ENCODE data around the gene RAPSN. TPM values are rescaled to one million over a fixed set of nuclear protein-coding genes. Genes with fewer than 3 reads are reported as not detected.

The RAPSN gene
- total and polyA plus RNA-seq, 5 donors, result 0.17 to 0.50 (median 0.37) TPM

GRCh38 chr11:47415091-47415854 lies 33.7 kb downstream of the RAPSN start:
- no peaks in the 10 kb centered on the region for H3K27me3 ChIP-seq (ENCODE audit: control insufficient read depth, insufficient read depth)
- ATAC-seq (peak; percentile 0 to 6), DNase-seq (no peak)
- intact Hi-C loops (cut with DNase I), result no loop called here
- H3K4me1 ChIP-seq (ENCODE audit: control insufficient read depth, insufficient read depth, low read length), result peaks cover 8% of the 10 kb centered on the region
- 83% methylated on average over 31 of the region's 31 CpGs for WGBS
- no peak overlapping the region for H3K4me3 ChIP-seq (ENCODE audit: low read length)
- H3K27ac ChIP-seq (ENCODE audit: low read length), result peak overlapping the region; percentile 71
- no peaks in the 10 kb centered on the region for H3K9me3 ChIP-seq (ENCODE audit: control insufficient read depth, low read length)

DNA sequence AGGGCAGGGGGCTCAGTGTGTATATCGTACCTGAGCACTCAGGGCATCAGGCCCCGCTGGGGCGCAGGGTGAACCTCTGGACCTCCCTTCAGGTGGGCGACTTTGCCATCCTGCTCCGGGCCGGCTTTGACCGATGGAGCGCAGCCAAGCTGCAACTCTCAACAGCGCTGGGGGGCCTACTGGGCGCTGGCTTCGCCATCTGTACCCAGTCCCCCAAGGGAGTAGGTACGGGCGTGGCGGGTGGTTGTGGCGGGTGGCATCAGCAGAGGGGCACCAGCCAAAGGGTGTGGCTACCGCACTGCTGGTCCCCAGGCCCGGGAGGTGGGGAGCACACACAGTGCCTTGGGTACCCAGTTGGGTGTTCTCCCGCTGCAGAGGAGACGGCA lies 34.3 kb downstream of the RAPSN start:
- Histone ChIP-seq H3K4me3 (ENCODE audit: low read length) (no peak overlapping the region), H3K4me1 (ENCODE audit: control insufficient read depth, insufficient read depth, low read length) (peaks cover 8% of the 10 kb centered on the region), H3K9me3 (ENCODE audit: control insufficient read depth, low read length) (no peaks in the 10 kb centered on the region), H3K27me3 (ENCODE audit: control insufficient read depth, insufficient read depth) (no peaks in the 10 kb centered on the region), H3K27ac (ENCODE audit: low read length) (no peak overlapping the region)
- DNase-seq (peak in 2 of 3 donors; percentile 61 to 71), ATAC-seq (no peak)
- intact Hi-C loops (cut with DNase I), result no loop called here
- WGBS, result 89% methylated on average over 19 of the region's 19 CpGs

- no peak overlapping the region for H3K27ac ChIP-seq (ENCODE audit: low read length)
- H3K9me3 ChIP-seq (ENCODE audit: control insufficient read depth, low read length), result no peaks in the 10 kb centered on the region
- ATAC-seq (no peak), DNase-seq (no peak)
- WGBS, result 69% methylated on average over 16 of the region's 16 CpGs
- H3K4me1 ChIP-seq (ENCODE audit: control insufficient read depth, insufficient read depth, low read length), result peaks cover 10% of the 10 kb centered on the region
- H3K27me3 ChIP-seq (ENCODE audit: control insufficient read depth, insufficient read depth), result no peaks in the 10 kb centered on the region
- intact Hi-C loops (cut with DNase I), result no loop called here
- no peak overlapping the region for H3K4me3 ChIP-seq (ENCODE audit: low read length)
These were observed 34.8 kb downstream of the RAPSN start for GRCh38 chr11:47413908-47414684.

- intact Hi-C loops (cut with DNase I), result no loop called here
- no peaks in the 10 kb centered on the region for H3K9me3 ChIP-seq (ENCODE audit: control insufficient read depth, low read length)
- peaks cover 10% of the 10 kb centered on the region for H3K4me1 ChIP-seq (ENCODE audit: control insufficient read depth, insufficient read depth, low read length)
- no peak overlapping the region for H3K27ac ChIP-seq (ENCODE audit: low read length)
- no peak overlapping the region for H3K4me3 ChIP-seq (ENCODE audit: low read length)
- ATAC-seq, result no peak
- H3K27me3 ChIP-seq (ENCODE audit: control insufficient read depth, insufficient read depth), result no peaks in the 10 kb centered on the region
- 94% methylated on average over 13 of the region's 13 CpGs for WGBS
- peak in 2 of 3 donors; percentile 41 to 59 for DNase-seq
These were observed 35.6 kb downstream of the RAPSN start for GRCh38 chr11:47413351-47413750.

DNA sequence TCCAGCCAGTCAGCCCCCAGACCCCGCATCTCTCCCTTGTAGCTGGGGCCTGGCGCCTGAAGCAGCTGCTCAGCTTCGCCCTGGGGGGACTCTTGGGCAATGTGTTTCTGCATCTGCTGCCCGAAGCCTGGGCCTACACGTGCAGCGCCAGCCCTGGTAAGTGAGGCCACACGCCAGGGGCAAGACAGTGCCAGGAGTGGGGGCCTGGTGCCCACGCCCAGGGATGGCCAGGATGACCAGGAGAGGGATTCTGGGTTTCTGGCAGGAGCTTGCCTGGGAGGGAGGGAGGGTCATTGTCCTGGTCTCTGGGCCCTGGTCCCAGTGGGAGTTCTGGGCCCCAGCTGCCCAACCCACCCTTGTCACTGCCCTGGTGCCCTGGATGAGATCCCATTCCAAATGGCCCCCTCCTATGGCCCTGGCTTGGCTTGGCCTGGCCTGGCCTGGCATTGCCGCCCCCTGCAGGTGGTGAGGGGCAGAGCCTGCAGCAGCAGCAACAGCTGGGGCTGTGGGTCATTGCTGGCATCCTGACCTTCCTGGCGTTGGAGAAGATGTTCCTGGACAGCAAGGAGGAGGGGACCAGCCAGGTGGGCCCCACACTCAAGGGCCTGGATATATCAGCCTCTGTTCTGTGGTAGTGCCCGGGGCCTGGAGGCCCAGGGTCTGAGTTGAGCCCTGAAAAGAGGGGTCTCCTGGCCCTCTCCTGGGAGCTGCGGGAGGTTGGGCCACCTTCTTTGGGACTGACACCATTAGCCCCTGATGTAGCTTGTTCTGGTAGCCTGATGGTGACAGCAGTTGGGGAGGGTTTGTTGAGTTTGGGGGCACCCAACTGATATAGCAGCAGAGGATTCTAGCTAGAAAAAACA lies 36.8 kb downstream of the RAPSN start:
- ATAC-seq (no peak), DNase-seq (peak in 2 of 3 donors; percentile 81 to 86)
- no peak overlapping the region for H3K4me3 ChIP-seq (ENCODE audit: low read length)
- H3K4me1 ChIP-seq (ENCODE audit: control insufficient read depth, insufficient read depth, low read length), result peaks cover 16% of the 10 kb centered on the region
- intact Hi-C loops (cut with DNase I), result no loop called here
- 76% methylated on average over 12 of the region's 12 CpGs for WGBS
- no peaks in the 10 kb centered on the region for H3K27me3 ChIP-seq (ENCODE audit: control insufficient read depth, insufficient read depth)
- H3K9me3 ChIP-seq (ENCODE audit: control insufficient read depth, low read length), result no peaks in the 10 kb centered on the region
- no peak overlapping the region for H3K27ac ChIP-seq (ENCODE audit: low read length)

DNA sequence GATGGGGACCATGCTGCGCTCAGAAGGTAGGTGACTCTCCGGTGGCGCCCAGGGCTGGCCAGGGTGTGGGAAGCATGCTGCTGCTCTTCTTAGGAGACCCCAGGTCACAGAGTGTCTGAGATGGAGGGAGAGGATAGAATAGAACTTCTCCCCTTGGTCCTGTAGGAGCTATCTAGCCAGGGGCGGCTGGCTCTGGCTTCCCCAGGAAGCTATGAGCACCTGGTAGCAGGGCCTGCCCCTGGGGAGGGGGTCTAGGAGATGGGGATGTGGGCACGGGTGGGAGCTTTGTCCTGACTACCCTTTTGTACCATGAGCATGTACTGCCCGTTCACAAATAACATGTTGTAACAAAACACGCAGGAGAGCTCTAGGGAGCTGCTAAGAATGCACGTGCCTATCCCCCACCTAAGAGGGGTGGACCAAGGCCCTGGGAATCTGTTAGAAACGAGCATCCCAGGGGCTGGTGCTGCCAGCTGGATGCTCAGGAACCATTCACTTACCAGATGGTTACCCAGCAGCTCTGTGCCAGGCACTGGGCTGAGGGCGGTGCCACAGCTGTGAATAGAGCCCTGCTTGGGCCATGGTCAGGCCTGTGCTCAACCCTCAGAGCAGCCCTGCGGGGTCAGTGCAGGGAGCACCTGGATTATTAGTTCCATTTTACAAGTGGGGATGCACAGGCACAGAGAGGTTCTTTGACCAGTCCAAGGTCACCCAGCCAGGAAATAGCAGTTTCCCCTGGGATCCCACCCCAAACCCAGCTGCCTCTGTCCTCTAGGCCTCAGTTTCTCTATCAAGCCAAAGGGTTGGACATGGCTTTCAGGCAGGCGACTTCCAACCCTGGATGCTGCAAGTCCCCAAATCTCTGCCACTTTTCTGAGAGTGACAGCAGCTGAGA lies 38.3 kb downstream of the RAPSN start:
- Histone ChIP-seq H3K27me3 (ENCODE audit: control insufficient read depth, insufficient read depth) (no peaks in the 10 kb centered on the region), H3K27ac (ENCODE audit: low read length) (no peak overlapping the region), H3K4me1 (ENCODE audit: control insufficient read depth, insufficient read depth, low read length) (peaks cover 8% of the 10 kb centered on the region), H3K9me3 (ENCODE audit: control insufficient read depth, low read length) (no peaks in the 10 kb centered on the region), H3K4me3 (ENCODE audit: low read length) (no peak overlapping the region)
- intact Hi-C loops (cut with DNase I), result no loop called here
- DNase-seq (no peak), ATAC-seq (no peak)
- 75% methylated on average over 12 of the region's 12 CpGs for WGBS

- intact Hi-C loops (cut with DNase I), result loop anchor here in 1 of 4 donors (5.0 kb wide), 1 partner anchor 37 kb away; no protein-coding TSS in a partner anchor
- ATAC-seq (no peak), DNase-seq (peak in 2 of 3 donors; percentile 67 to 68)
- H3K27me3 ChIP-seq (ENCODE audit: control insufficient read depth, insufficient read depth), result no peaks in the 10 kb centered on the region
- H3K9me3 ChIP-seq (ENCODE audit: control insufficient read depth, low read length), result no peaks in the 10 kb centered on the region
- peak overlapping the region; percentile 78 for H3K4me3 ChIP-seq (ENCODE audit: low read length)
- peak overlapping the region; percentile 85 for H3K27ac ChIP-seq (ENCODE audit: low read length)
- H3K4me1 ChIP-seq (ENCODE audit: control insufficient read depth, insufficient read depth, low read length), result peaks cover 8% of the 10 kb centered on the region
- 70% methylated on average over 31 of the region's 31 CpGs for WGBS
These were observed 39.2 kb downstream of the RAPSN start for GRCh38 chr11:47409440-47410369.

DNA sequence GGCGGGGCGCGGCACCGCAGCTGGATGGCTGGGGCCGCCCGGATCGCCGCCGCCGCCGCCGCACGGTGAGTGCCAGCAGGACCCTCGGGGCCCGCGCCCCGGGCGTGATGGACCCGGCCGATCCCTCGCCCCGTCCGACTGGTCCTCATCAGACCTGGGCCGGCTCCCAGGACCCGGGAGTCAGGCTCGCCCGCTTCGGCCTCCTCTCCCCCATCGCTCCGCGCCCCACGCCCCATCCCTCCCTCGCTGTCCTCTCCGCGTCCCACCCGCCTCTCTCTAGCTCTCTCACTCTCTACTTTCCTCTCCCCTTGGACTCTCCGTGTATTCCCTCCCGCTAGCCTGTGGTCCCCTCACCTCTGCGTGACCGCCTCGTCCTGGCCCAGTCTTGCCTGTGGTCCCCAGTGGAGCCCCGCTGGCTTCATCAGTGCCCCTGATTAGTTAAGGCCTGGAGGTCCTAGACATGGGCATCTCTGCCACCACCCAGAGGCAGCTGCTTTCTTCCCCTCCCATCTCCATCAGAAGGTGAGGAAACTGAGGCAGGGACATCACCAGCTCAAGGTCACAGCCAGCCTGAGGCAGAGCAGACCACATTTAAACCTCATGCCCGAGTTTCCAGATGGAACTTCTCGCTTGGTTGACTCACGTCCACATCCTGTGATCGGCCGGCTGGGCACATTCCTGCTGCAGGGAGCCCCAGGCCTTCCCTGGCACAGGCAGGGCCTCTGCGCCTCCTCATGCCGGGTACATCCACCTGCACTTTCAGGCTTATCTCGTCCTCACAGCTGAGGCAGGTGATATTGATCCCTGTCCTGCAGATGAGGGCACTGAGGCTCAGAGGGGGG lies 40.1 kb downstream of the RAPSN start:
- Histone ChIP-seq H3K4me1 (ENCODE audit: control insufficient read depth, insufficient read depth, low read length) (peaks cover 8% of the 10 kb centered on the region), H3K4me3 (ENCODE audit: low read length) (peak overlapping the region; percentile 78), H3K9me3 (ENCODE audit: control insufficient read depth, low read length) (no peaks in the 10 kb centered on the region), H3K27me3 (ENCODE audit: control insufficient read depth, insufficient read depth) (no peaks in the 10 kb centered on the region), H3K27ac (ENCODE audit: low read length) (peak overlapping the region; percentile 85)
- peak in 2 of 3 donors; percentile 72 to 77 for DNase-seq
- ATAC-seq, result peak; percentile 6 to 15
- 4% methylated on average over 50 of the region's 50 CpGs for WGBS
- intact Hi-C loops (cut with DNase I), result loop anchor here in 1 of 4 donors (5.0 kb wide), 1 partner anchor 37 kb away; no protein-coding TSS in a partner anchor

All from right cardiac atrium (tissue), 5 donors.